Adrenal gland (tissue), 12 donors: ENCODE results near the gene CYP4V2. TPM values are rescaled to one million over a fixed set of nuclear protein-coding genes. Genes with fewer than 3 reads are reported as not detected.

Source experiments
- DNase-seq, 7 donors: peaks; one replicate each; pipeline ENCODE4 v3.0.0-alpha.2; 2019 to 2020
- H3K27ac ChIP-seq, 5 donors: fragments of 200-600 bp; sonication (generic) in 4 of 5; 1 replicate in 3 of 5; 2 replicates in 2 of 5; pipeline versions ENCODE4 v1.5.1 to v1.8.0; 2016 to 2020; ENCODE audit warnings: mild to moderate bottlenecking in 1 of 5
- H3K27me3 ChIP-seq: fragments of 200-600 bp; 2 replicates; pipeline ENCODE4 v1.8.0; 2021
- H3K36me3 ChIP-seq, 2 donors: fragments of 200-600 bp; replicated peaks in 1 of 2; 1 replicate in 1 of 2; 2 replicates in 1 of 2; pipeline versions ENCODE4 v1.5.1 to v1.8.0; 2018 to 2022
- H3K4me1 ChIP-seq, 2 donors: fragments of 200-600 bp; replicated peaks in 1 of 2; 1 replicate in 1 of 2; 2 replicates in 1 of 2; pipeline versions ENCODE4 v1.5.1 to v1.8.0; 2018 to 2021
- H3K4me3 ChIP-seq, 4 donors: fragments of 200-600 bp; sonication (generic) in 3 of 4; one replicate each; pipeline ENCODE4 v1.5.1; 2016 to 2018
- H3K9me3 ChIP-seq, 3 donors: fragments of 200-600 bp; sonication (generic) in 1 of 3; replicated peaks in 1 of 3; 1 replicate in 2 of 3; 2 replicates in 1 of 3; pipeline versions ENCODE4 v1.5.1 to v1.8.0; 2016 to 2021
- CTCF ChIP-seq, 6 experiments: fragments of 450-650 bp in 4 of 6; fragments of 200-600 bp in 2 of 6; sonication (generic) in 1 of 6; IDR thresholded peaks; 1 replicate in 5 of 6; 2 replicates in 1 of 6; pipeline versions ENCODE4 v1.5.1 to v1.8.0; 2016 to 2021; ENCODE audit warnings: antibody characterized with exemption in 6 of 6, mild to moderate bottlenecking in 2 of 6, moderate library complexity in 1 of 6
- POLR2A ChIP-seq, 2 donors: fragments of 450-650 bp; IDR thresholded peaks; one replicate each; pipeline ENCODE4 v1.6.1; 2017; ENCODE audit warnings: antibody characterized with exemption in 2 of 2, mild to moderate bottlenecking in 2 of 2, moderate library complexity in 1 of 2
- WGBS, 4 donors: extraction: QIAGEN DNeasy Blood & Tissue Kit in 2 of 4; methylation state at CpG; one replicate each; pipeline versions ENCODE4 v1.1.5 to v1.1.7; 2013 to 2017; 5-methylcytosine and 5-hydroxymethylcytosine counted together
- intact Hi-C, 2 donors: fragments of 100-400 bp; cut with DNase I; formaldehyde crosslinking; loops; one replicate each; pipeline versions ENCODE4 v1.14.1 to v1.15.0; 2022 to 2023
- polyA plus RNA-seq, 3 donors: library from polyadenylated mRNA; stranded (reverse); fragments of 200-250 nt in 2 of 3; fragments of 350-450 nt in 1 of 3; fragmentation: Illumina TruSeq in 1 of 3; extraction: RNeasy Lipid Tissue Mini Kit (QIAGEN cat#74804) in 1 of 3; gene quantifications; one replicate each; pipeline ENCODE4 v1.2.3, GENCODE V29; 2013 to 2014
- total RNA-seq, 9 donors: library from RNA; depleted of rRNA in 4 of 9; stranded (reverse); fragments of >200 nt in 4 of 9; fragments of 120-200 nt in 1 of 9; fragmentation: NEBNext Ultra II Directional in 1 of 9; extraction: Animal tissue kit (Norgen Biotek cat#: 25700) in 1 of 9; gene quantifications; one replicate each; pipeline versions ENCODE4 v1.1.0 to v1.2.4, GENCODE V29; 2013 to 2023
- donor health status: healthy with polysubstance abuse.
- donor health status: Bipolar disorder and iron deficiency.
- donor health status: DM: yes; HTN: yes; CAD: no.
- donor health status: DM: no; HTN: no; CAD: no.
- donor health status: DM: no; HTN: no; CAD: no.
- donor health status: DM: yes; HTN: yes; CAD: no.

Gene CYP4V2
- total and polyA plus RNA-seq, 12 donors = 11.5 to 106 (median 61.0) TPM

GRCh38 chr4:186201535-186202230 lies 10.3 kb downstream of the CYP4V2 start:
- Histone ChIP-seq H3K36me3 (peaks cover 0 to 7% of the 10 kb centered on the region in 2 donors), H3K9me3 (no peaks in the 10 kb centered on the region), H3K4me3 (no peak overlapping the region), H3K27ac (peak overlapping the region in 2 of 5 donors; percentile 6 to 26), H3K27me3 (no peaks in the 10 kb centered on the region), H3K4me1 (no peaks in the 10 kb centered on the region)
- TF ChIP-seq POLR2A (IDR thresholded peaks at IDR 0.05) (no peak), CTCF (IDR thresholded peaks at IDR 0.05) (peak; percentile 17 to 74 (median 62))
- peak in 5 of 7 donors; percentile 48 to 65 (median 57) for DNase-seq
- 39 to 50% (median 42%) methylated on average over 9 of the region's 9 CpGs for WGBS, 4 donors
- intact Hi-C loops = no loop called here

DNA sequence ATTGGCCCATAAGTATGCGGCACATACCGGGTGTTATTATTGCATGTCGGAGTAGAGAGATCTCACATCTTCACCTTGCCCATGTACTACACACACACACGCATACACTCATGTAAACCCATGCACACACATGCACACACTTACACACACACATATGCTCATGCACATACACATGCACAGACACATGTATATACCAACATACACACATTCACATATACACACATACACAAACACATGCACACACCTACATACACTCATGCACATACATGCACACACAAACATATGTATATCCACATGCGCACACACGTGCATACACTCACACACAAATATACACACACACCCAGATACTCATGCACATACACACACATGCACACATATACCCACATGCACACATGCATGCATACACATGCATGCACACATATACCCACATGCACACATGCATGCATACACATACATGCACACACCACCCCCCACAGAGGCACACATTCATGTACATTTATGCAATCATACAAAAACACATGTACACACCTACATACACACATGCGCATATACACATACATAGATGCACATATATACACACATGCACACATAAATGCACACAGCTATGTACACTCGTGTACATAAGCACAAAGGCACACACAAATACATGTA lies 11.2 kb downstream of the CYP4V2 start:
- no peaks in the 10 kb centered on the region for H3K4me1 ChIP-seq
- DNase-seq = no peak
- H3K9me3 ChIP-seq = no peaks in the 10 kb centered on the region
- TF ChIP-seq POLR2A (IDR thresholded peaks at IDR 0.05) (no peak), CTCF (IDR thresholded peaks at IDR 0.05) (no peak)
- WGBS, 4 donors = 88 to 96% (median 93%) methylated on average over 8 of the region's 8 CpGs
- H3K27ac ChIP-seq = peak overlapping the region in 2 of 5 donors; percentile 76 to 81
- intact Hi-C loops = no loop called here
- H3K27me3 ChIP-seq = no peaks in the 10 kb centered on the region
- H3K36me3 ChIP-seq = peaks cover 0 to 7% of the 10 kb centered on the region in 2 donors
- H3K4me3 ChIP-seq = no peak overlapping the region

DNA sequence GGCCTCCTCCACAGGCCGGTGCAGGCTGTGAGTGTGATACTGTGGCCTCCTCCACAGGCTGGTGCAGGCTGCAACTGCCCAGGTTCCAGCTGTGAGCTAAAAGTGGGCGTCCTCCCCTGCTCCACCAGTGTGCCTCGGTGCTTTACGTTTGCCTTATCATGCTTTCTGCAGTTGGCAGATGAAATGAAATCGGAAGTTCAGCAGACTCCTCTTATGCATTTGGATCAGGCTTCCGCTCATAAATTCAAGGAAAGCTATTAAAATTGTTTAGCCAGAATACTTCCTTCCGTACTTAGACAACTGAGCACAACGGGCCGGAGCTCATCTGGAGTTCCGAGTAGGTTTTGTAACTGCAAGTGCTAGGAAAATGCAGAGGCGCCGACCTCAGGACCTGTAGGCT lies 12.0 kb downstream of the CYP4V2 start:
- peak overlapping the region in 2 of 5 donors; percentile 76 to 81 for H3K27ac ChIP-seq
- no peak overlapping the region for H3K4me3 ChIP-seq
- H3K27me3 ChIP-seq = no peaks in the 10 kb centered on the region
- intact Hi-C loops = no loop called here
- TF ChIP-seq CTCF (IDR thresholded peaks at IDR 0.05) = no peak
- TF ChIP-seq POLR2A (IDR thresholded peaks at IDR 0.05) = no peak
- H3K4me1 ChIP-seq = no peaks in the 10 kb centered on the region
- H3K9me3 ChIP-seq = no peaks in the 10 kb centered on the region
- H3K36me3 ChIP-seq = peaks cover 0 to 7% of the 10 kb centered on the region in 2 donors
- peak in 2 of 7 donors; percentile 35 to 44 for DNase-seq
- 46 to 73% (median 52%) methylated on average over 9 to 12 of the region's 12 CpGs for WGBS, 4 donors

DNA sequence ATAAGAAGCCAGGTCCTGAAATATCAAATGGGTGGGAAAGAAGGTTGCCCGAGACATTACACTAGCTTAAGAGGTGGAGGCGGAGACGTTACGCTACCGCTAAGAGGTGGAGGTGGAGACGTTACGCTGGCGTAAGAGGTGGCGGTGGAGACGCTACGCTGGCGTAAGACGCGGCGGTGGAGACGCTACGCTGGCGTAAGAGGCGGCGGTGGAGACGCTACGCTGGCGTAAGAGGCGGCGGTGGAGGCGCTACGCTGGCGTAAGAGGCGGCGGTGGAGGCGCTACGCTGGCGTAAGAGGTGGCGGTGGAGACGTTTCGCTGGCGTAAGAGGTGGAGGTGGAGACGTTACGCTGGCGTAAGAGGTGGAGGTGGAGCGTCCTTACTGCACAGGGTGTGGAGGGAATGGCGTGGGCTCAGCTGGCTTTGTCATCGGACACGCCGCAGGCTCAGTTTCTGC lies 12.8 kb downstream of the CYP4V2 start:
- H3K4me3 ChIP-seq = peak overlapping the region in 1 of 4 donors; percentile 35
- peak overlapping the region in 2 of 5 donors; percentile 76 to 81 for H3K27ac ChIP-seq
- no peaks in the 10 kb centered on the region for H3K4me1 ChIP-seq
- WGBS, 4 donors = 53 to 86% (median 60%) methylated on average over 44 to 45 of the region's 45 CpGs
- H3K27me3 ChIP-seq = no peaks in the 10 kb centered on the region
- no peaks in the 10 kb centered on the region for H3K9me3 ChIP-seq
- peak in 3 of 7 donors; percentile 57 to 66 (median 62) for DNase-seq
- intact Hi-C loops = no loop called here
- TF ChIP-seq CTCF (IDR thresholded peaks at IDR 0.05) (no peak), POLR2A (IDR thresholded peaks at IDR 0.05) (no peak)
- peaks cover 0 to 3% of the 10 kb centered on the region in 2 donors for H3K36me3 ChIP-seq
